Naive thymus-derived CD8-positive, alpha-beta T cell (primary cell): ENCODE data around the gene GPX8. TPM values are rescaled to one million over a fixed set of nuclear protein-coding genes. Genes with fewer than 3 reads are reported as not detected.

Source experiments
- ATAC-seq, 2 donors: fragments of 150-1000 bp; cut with Tn5 transposase in 1 of 2; sonication (Bioruptor Pico), chemical (Tn5 transposase) in 1 of 2; 1 replicate in 1 of 2; 2 replicates in 1 of 2; pipeline ENCODE4 v1.10.0; 2021; ENCODE audit warnings: mild to moderate bottlenecking in 2 of 2, moderate library complexity in 2 of 2
- POLR2A ChIA-PET: fragments of 350-600 bp; sonication (Branson Sonifier 250); formaldehyde crosslinking; loops from one replicate; lab custom pipeline; 2021; ENCODE audit warnings: antibody characterized with exemption; lab: Charles Lee
- DNase-seq, 10 donors: peaks; one replicate each; pipeline versions ENCODE4 v3.0.0 to v3.0.0-alpha.2; 2020 to 2022
- H3K27ac Mint-ChIP-seq, 10 donors: one replicate each; pipeline ENCODE4 v1.8.0; 2020 to 2022; ENCODE audit warnings: mild to moderate bottlenecking in 10 of 10, mixed read lengths in 10 of 10, moderate library complexity in 4 of 10, inconsistent platforms in 1 of 10
- H3K27me3 Mint-ChIP-seq, 5 donors: one replicate each; pipeline ENCODE4 v1.8.0; 2021 to 2022; ENCODE audit warnings: mixed read lengths in 5 of 5
- H3K36me3 Mint-ChIP-seq, 3 donors: one replicate each; pipeline ENCODE4 v1.8.0; 2020 to 2022; ENCODE audit warnings: mixed read lengths in 3 of 3, mild to moderate bottlenecking in 2 of 3, inconsistent platforms in 1 of 3
- H3K4me1 Mint-ChIP-seq, 4 donors: one replicate each; pipeline ENCODE4 v1.8.0; 2021 to 2022; ENCODE audit warnings: mixed read lengths in 4 of 4
- H3K4me3 Mint-ChIP-seq, 10 donors: one replicate each; pipeline ENCODE4 v1.8.0; 2020 to 2022; ENCODE audit warnings: mild to moderate bottlenecking in 10 of 10, mixed read lengths in 10 of 10, moderate library complexity in 6 of 10, inconsistent platforms in 1 of 10
- H3K9me3 Mint-ChIP-seq, 9 donors: one replicate each; pipeline ENCODE4 v1.8.0; 2020 to 2022; ENCODE audit warnings: mixed read lengths in 9 of 9, mild to moderate bottlenecking in 3 of 9, inconsistent platforms in 1 of 9, moderate library complexity in 1 of 9
- polyA plus RNA-seq, 3 donors: library from polyadenylated mRNA; unstranded; fragments of 300-500 nt; fragmentation: Illumina TruSeq; gene quantifications; one replicate each; pipeline ENCODE4 v1.2.3, GENCODE V29; 2021
- total RNA-seq, 8 experiments: library from RNA in 2 of 8; stranded (reverse) in 2 of 8; gene quantifications; one replicate each; pipeline ENCODE4 v1.2.3 and lab custom pipeline; 2021 to 2026

GPX8 gene
- total and polyA plus RNA-seq, 5 experiments from 2014 or later: not detected

- Mint-ChIP-seq H3K27ac (peak overlapping the region in 2 of 10 donors; percentile 5 to 44), H3K9me3 (no peaks in the 10 kb centered on the region), H3K4me3 (peak overlapping the region in 6 of 10 donors; percentile 34 to 62 (median 44)), H3K4me1 (peaks cover 10 to 23% (median 17%) of the 10 kb centered on the region in 4 donors), H3K27me3 (peaks cover 0 to 4% (median 2%) of the 10 kb centered on the region in 5 donors), H3K36me3 (no peaks in the 10 kb centered on the region)
- ATAC-seq (peak; percentile 90 to 98), DNase-seq (peak; percentile 54 to 89 (median 80))
- POLR2A ChIA-PET: interaction anchor here (1.8 kb wide), 1 partner anchor 203 kb away, joined by 13 read pairs; no protein-coding TSS in a partner anchor
Measured at GRCh38 chr5:55146543-55147151, 13.3 kb upstream of the GPX8 start.

GRCh38 chr5:55149308-55149795 lies 10.6 kb upstream of the GPX8 start:
- H3K27ac Mint-ChIP-seq: no peak overlapping the region
- no peak for ATAC-seq

GRCh38 chr5:55151923-55152842 lies 7.8 kb upstream of the GPX8 start:
- H3K4me1 Mint-ChIP-seq: no peaks in the 10 kb centered on the region
- H3K27me3 Mint-ChIP-seq: peaks cover 6 to 41% (median 14%) of the 10 kb centered on the region in 5 donors
- ATAC-seq: no peak
- no peak for DNase-seq
- no peaks in the 10 kb centered on the region for H3K36me3 Mint-ChIP-seq
- H3K27ac Mint-ChIP-seq: no peak overlapping the region
- no peak overlapping the region for H3K4me3 Mint-ChIP-seq
- POLR2A ChIA-PET: no interaction called here
- peaks cover 0 to 10% (median 2%) of the 10 kb centered on the region in 9 donors for H3K9me3 Mint-ChIP-seq

More at GRCh38 chr5:55149308-55149795, 10.6 kb upstream of the GPX8 start:
- no peaks in the 10 kb centered on the region for H3K9me3 Mint-ChIP-seq
- H3K36me3 Mint-ChIP-seq: no peaks in the 10 kb centered on the region
- H3K27me3 Mint-ChIP-seq: peaks cover 4 to 24% (median 11%) of the 10 kb centered on the region in 5 donors
- no peak overlapping the region for H3K4me3 Mint-ChIP-seq
- peaks cover 4 to 9% (median 8%) of the 10 kb centered on the region in 4 donors for H3K4me1 Mint-ChIP-seq
- POLR2A ChIA-PET: no interaction called here
- DNase-seq: no peak

- H3K27ac Mint-ChIP-seq: no peak overlapping the region
- no peak overlapping the region for H3K4me3 Mint-ChIP-seq
- H3K4me1 Mint-ChIP-seq: peaks cover 0 to 1% (median 0%) of the 10 kb centered on the region in 4 donors
- DNase-seq (no peak), ATAC-seq (no peak)
- H3K27me3 Mint-ChIP-seq: peaks cover 10 to 48% (median 16%) of the 10 kb centered on the region in 5 donors
- H3K9me3 Mint-ChIP-seq: peaks cover 0 to 10% (median 2%) of the 10 kb centered on the region in 9 donors
- POLR2A ChIA-PET: no interaction called here
- H3K36me3 Mint-ChIP-seq: no peaks in the 10 kb centered on the region
Measured at GRCh38 chr5:55154873-55155272, 5.1 kb upstream of the GPX8 start.

GRCh38 chr5:55160493-55161209 lies 680 bp downstream of the GPX8 start:
- Mint-ChIP-seq H3K27me3 (peaks cover 10 to 40% (median 17%) of the 10 kb centered on the region in 5 donors), H3K36me3 (no peaks in the 10 kb centered on the region), H3K4me1 (peaks cover 0 to 4% (median 0%) of the 10 kb centered on the region in 4 donors), H3K9me3 (peaks cover 0 to 7% (median 2%) of the 10 kb centered on the region in 9 donors), H3K27ac (no peak overlapping the region), H3K4me3 (no peak overlapping the region)
- ATAC-seq (no peak), DNase-seq (no peak)
- POLR2A ChIA-PET: no interaction called here

GRCh38 chr5:55162666-55163065 lies 2.7 kb downstream of the GPX8 start:
- Mint-ChIP-seq H3K4me3 (no peak overlapping the region), H3K27ac (no peak overlapping the region), H3K9me3 (no peaks in the 10 kb centered on the region), H3K27me3 (peaks cover 16 to 53% (median 25%) of the 10 kb centered on the region in 5 donors), H3K36me3 (no peaks in the 10 kb centered on the region), H3K4me1 (peaks cover 0 to 4% (median 0%) of the 10 kb centered on the region in 4 donors)
- DNase-seq (no peak), ATAC-seq (no peak)
- POLR2A ChIA-PET: no interaction called here

GRCh38 chr5:55171471-55171870 lies 11.5 kb downstream of the GPX8 start:
- peaks cover 0 to 2% (median 0%) of the 10 kb centered on the region in 9 donors for H3K9me3 Mint-ChIP-seq
- ATAC-seq (no peak), DNase-seq (no peak)
- peak overlapping the region in 1 of 10 donors; percentile 86 for H3K4me3 Mint-ChIP-seq
- H3K27me3 Mint-ChIP-seq: peaks cover 39 to 70% (median 59%) of the 10 kb centered on the region in 5 donors
- H3K36me3 Mint-ChIP-seq: peaks cover 0 to 2% (median 2%) of the 10 kb centered on the region in 3 donors
- no peak overlapping the region for H3K27ac Mint-ChIP-seq
- POLR2A ChIA-PET: interaction anchor here (1.0 kb wide), 1 partner anchor 521 kb away, joined by 4 read pairs; no protein-coding TSS in a partner anchor
- peaks cover 15 to 30% (median 28%) of the 10 kb centered on the region in 4 donors for H3K4me1 Mint-ChIP-seq

- Mint-ChIP-seq H3K27ac (peak overlapping the region in 2 of 10 donors; percentile 18 to 71), H3K9me3 (peaks cover 0 to 2% (median 0%) of the 10 kb centered on the region in 9 donors), H3K4me1 (peaks cover 15 to 38% (median 34%) of the 10 kb centered on the region in 4 donors), H3K27me3 (peaks cover 43 to 72% (median 65%) of the 10 kb centered on the region in 5 donors), H3K4me3 (peak overlapping the region; percentile 71 to 93 (median 88)), H3K36me3 (peaks cover 0 to 2% (median 2%) of the 10 kb centered on the region in 3 donors)
- POLR2A ChIA-PET: interaction anchor here (1.0 kb wide), 1 partner anchor 520 kb away, joined by 4 read pairs; no protein-coding TSS in a partner anchor
- ATAC-seq (peak; percentile 68 to 69), DNase-seq (peak in 9 of 10 donors; percentile 44 to 80 (median 68))
Measured at GRCh38 chr5:55172051-55172899, 12.3 kb downstream of the GPX8 start.

GRCh38 chr5:55172937-55173686 lies 13.1 kb downstream of the GPX8 start, which contains the start of gene CDC20B:
TSS of gene CDC20B (minus strand) at chr5:55173177. CDS start at chr5:55173000, 177 bp downstream.
- POLR2A ChIA-PET: no interaction called here
- Mint-ChIP-seq H3K36me3 (peaks cover 0 to 2% (median 2%) of the 10 kb centered on the region in 3 donors), H3K27ac (peak within 1 kb of the TSS in 8 of 10 donors; percentile 24 to 89 (median 74)), H3K4me1 (peaks cover 15 to 39% (median 34%) of the 10 kb centered on the region in 4 donors), H3K27me3 (peaks cover 46 to 73% (median 66%) of the 10 kb centered on the region in 5 donors), H3K9me3 (peaks cover 0 to 5% (median 0%) of the 10 kb centered on the region in 9 donors), H3K4me3 (peak within 1 kb of the TSS; percentile 71 to 93 (median 90))
- ATAC-seq (peak; percentile 75 to 80), DNase-seq (peak; percentile 29 to 79 (median 66))

GRCh38 chr5:55173687-55174230 lies 13.8 kb downstream of the GPX8 start:
- Mint-ChIP-seq H3K9me3 (peaks cover 0 to 5% (median 0%) of the 10 kb centered on the region in 9 donors), H3K36me3 (peaks cover 0 to 2% (median 2%) of the 10 kb centered on the region in 3 donors), H3K4me1 (peaks cover 15 to 39% (median 34%) of the 10 kb centered on the region in 4 donors), H3K27ac (peak overlapping the region in 5 of 10 donors; percentile 24 to 81 (median 72)), H3K4me3 (peak overlapping the region; percentile 60 to 93 (median 86)), H3K27me3 (peaks cover 45 to 73% (median 66%) of the 10 kb centered on the region in 5 donors)
- peak; percentile 10 to 14 for ATAC-seq
- peak in 1 of 10 donors; percentile 25 for DNase-seq
- POLR2A ChIA-PET: no interaction called here
